Lung (tissue), 12 donors: ENCODE data around the gene KLHL2. TPM values are rescaled to one million over a fixed set of nuclear protein-coding genes. Genes with fewer than 3 reads are reported as not detected.

Experiments used
- ATAC-seq: fragments of 200-7000 bp; cut with Tn5 transposase; one replicate; pipeline ENCODE4 v1.9.1; 2020; ENCODE audit warnings: moderate number of reproducible peaks; ENCODE audit not compliant: insufficient read depth, low FRiP score
- DNase-seq, 3 donors: peaks; one replicate each; pipeline ENCODE4 v3.0.0-alpha.2; 2013 to 2017
- H3K27ac ChIP-seq, 2 donors: one replicate each; pipeline ENCODE4 v1.5.1; 2013; ENCODE audit warnings: mild to moderate bottlenecking in 2 of 2, moderate library complexity in 2 of 2, control low read depth in 1 of 2, inconsistent platforms in 1 of 2, low read depth in 1 of 2, low read length in 1 of 2
- H3K27me3 ChIP-seq, 3 donors: one replicate each; pipeline ENCODE4 v1.5.1; 2013; ENCODE audit warnings: low read length in 2 of 3; ENCODE audit not compliant: control insufficient read depth in 3 of 3, insufficient read depth in 3 of 3
- H3K36me3 ChIP-seq, 4 donors: one replicate each; pipeline ENCODE4 v1.5.1; 2013; ENCODE audit warnings: low read length in 4 of 4, mild to moderate bottlenecking in 1 of 4, moderate library complexity in 1 of 4; ENCODE audit not compliant: control insufficient read depth in 4 of 4, insufficient read depth in 4 of 4
- H3K4me1 ChIP-seq, 5 donors: one replicate each; pipeline ENCODE4 v1.5.1; 2013; ENCODE audit warnings: low read length in 5 of 5, mild to moderate bottlenecking in 2 of 5, moderate library complexity in 1 of 5; ENCODE audit not compliant: control insufficient read depth in 5 of 5, insufficient read depth in 5 of 5
- H3K4me3 ChIP-seq: one replicate; pipeline ENCODE4 v1.5.1; 2013; ENCODE audit warnings: mild to moderate bottlenecking, control low read depth, moderate library complexity
- H3K9ac ChIP-seq, 2 donors: one replicate each; pipeline ENCODE4 v1.5.1; 2013; ENCODE audit warnings: low read length in 2 of 2, control low read depth in 1 of 2; ENCODE audit not compliant: insufficient read depth in 1 of 2
- H3K9me3 ChIP-seq, 4 donors: one replicate each; pipeline ENCODE4 v1.5.1; 2013; ENCODE audit warnings: low read length in 3 of 4, mild to moderate bottlenecking in 1 of 4, moderate library complexity in 1 of 4; ENCODE audit not compliant: control insufficient read depth in 4 of 4, insufficient read depth in 3 of 4
- WGBS, 2 donors: extraction: QIAGEN DNeasy Blood & Tissue Kit; methylation state at CpG; one replicate each; pipeline ENCODE4 v1.1.7; 2013; 5-methylcytosine and 5-hydroxymethylcytosine counted together
- polyA plus RNA-seq, 2 donors: library from polyadenylated mRNA; stranded (reverse); fragments of 200-250 nt; gene quantifications; one replicate each; pipeline ENCODE4 v1.2.1, GENCODE V29; 2013
- total RNA-seq, 2 donors: library from RNA; depleted of rRNA in 1 of 2; stranded (reverse); fragments of >200 nt in 1 of 2; gene quantifications; one replicate each; pipeline ENCODE4 v1.2.1, GENCODE V29; 2014 to 2021
- TF ChIP-seq, protein P1 (sequence below): IDR thresholded peaks from 2 replicates; pipeline ENCODE4 v1.5.1; 2012; ENCODE audit warnings: mild to moderate bottlenecking; ENCODE audit errors: control extremely low read depth, extremely low read depth
- donor health status: control.
- donor health status: control.
- donor health status: Bipolar disorder and iron deficiency.
- donor health status: healthy.
- donor health status: DM: yes; HTN: yes; CAD: no.

KLHL2 gene
- total and polyA plus RNA-seq, 4 donors = 17.3 to 43.0 (median 33.7) TPM

DNA sequence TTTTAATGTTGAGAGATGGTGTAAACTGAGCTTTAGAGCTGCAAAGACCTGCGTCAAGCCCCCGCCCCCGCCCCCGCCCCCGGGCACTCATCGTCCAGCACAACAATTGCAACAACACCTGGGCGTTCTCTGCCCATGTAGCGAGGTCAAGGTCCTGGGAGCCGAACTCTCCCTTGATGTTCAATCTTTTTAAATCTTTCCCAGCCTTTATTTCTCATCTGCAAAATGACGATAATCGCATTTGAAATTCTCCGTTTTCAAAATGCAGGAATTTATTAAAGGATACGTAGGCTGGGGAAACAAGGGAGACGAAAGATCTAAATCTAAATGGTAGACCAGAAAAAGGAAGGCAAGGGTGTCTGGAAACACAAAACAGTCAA is 119.5 kb downstream of the KLHL2 start:
- Histone ChIP-seq H3K9ac (peak overlapping the region; percentile 80 to 97), H3K9me3 (peaks cover 0 to under 1% (median 0%) of the 10 kb centered on the region in 4 donors), H3K27ac (peak overlapping the region; percentile 37 to 68), H3K4me1 (peaks cover 0 to 27% (median 10%) of the 10 kb centered on the region in 5 donors), H3K4me3 (peak overlapping the region; percentile 5), H3K36me3 (peaks cover 0 to 2% (median under 1%) of the 10 kb centered on the region in 4 donors), H3K27me3 (no peaks in the 10 kb centered on the region)
- WGBS, 2 donors = 0% methylated on average over 14 of the region's 14 CpGs
- TF ChIP-seq, protein P1, sequence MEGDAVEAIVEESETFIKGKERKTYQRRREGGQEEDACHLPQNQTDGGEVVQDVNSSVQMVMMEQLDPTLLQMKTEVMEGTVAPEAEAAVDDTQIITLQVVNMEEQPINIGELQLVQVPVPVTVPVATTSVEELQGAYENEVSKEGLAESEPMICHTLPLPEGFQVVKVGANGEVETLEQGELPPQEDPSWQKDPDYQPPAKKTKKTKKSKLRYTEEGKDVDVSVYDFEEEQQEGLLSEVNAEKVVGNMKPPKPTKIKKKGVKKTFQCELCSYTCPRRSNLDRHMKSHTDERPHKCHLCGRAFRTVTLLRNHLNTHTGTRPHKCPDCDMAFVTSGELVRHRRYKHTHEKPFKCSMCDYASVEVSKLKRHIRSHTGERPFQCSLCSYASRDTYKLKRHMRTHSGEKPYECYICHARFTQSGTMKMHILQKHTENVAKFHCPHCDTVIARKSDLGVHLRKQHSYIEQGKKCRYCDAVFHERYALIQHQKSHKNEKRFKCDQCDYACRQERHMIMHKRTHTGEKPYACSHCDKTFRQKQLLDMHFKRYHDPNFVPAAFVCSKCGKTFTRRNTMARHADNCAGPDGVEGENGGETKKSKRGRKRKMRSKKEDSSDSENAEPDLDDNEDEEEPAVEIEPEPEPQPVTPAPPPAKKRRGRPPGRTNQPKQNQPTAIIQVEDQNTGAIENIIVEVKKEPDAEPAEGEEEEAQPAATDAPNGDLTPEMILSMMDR = no peak
- ATAC-seq (peak; percentile 16), DNase-seq (peak in 2 of 3 donors; percentile 69 to 80)

GRCh38 chr4:165327211-165328100 is 120.1 kb downstream of the KLHL2 start, which contains the start of gene MSMO1:
Gene MSMO1, plus strand, starts transcription at chr4:165327669. Its CDS starts 5,702 bp downstream, at chr4:165333371.
- DNase-seq = peak; percentile 99 to 100 (median 99)
- Histone ChIP-seq H3K27me3 (no peaks in the 10 kb centered on the region), H3K4me1 (peaks cover 3 to 29% (median 10%) of the 10 kb centered on the region in 5 donors), H3K9ac (peak within 1 kb of the TSS; percentile 80 to 97), H3K4me3 (peak within 1 kb of the TSS; percentile 69), H3K36me3 (peaks cover 0 to 2% (median under 1%) of the 10 kb centered on the region in 4 donors), H3K27ac (peak within 1 kb of the TSS; percentile 66 to 68), H3K9me3 (peaks cover 0 to 1% (median 0%) of the 10 kb centered on the region in 4 donors)
- TF ChIP-seq, protein P1 = no peak
- ATAC-seq = peak; percentile 98
- 0% methylated on average over 75 to 76 of the region's 76 CpGs for WGBS, 2 donors

GRCh38 chr4:165328101-165328425 is 120.7 kb downstream of the KLHL2 start:
- 1 to 2% methylated on average over 7 of the region's 7 CpGs for WGBS, 2 donors
- Histone ChIP-seq H3K27ac (peak overlapping the region in 1 of 2 donors; percentile 66), H3K9ac (peak overlapping the region in 1 of 2 donors; percentile 86), H3K4me1 (peaks cover 3 to 29% (median 10%) of the 10 kb centered on the region in 5 donors), H3K36me3 (peaks cover 0 to 2% (median under 1%) of the 10 kb centered on the region in 4 donors), H3K27me3 (no peaks in the 10 kb centered on the region), H3K4me3 (peak overlapping the region; percentile 69), H3K9me3 (peaks cover 0 to 1% (median 0%) of the 10 kb centered on the region in 4 donors)
- TF ChIP-seq, protein P1 = no peak
- DNase-seq (no peak), ATAC-seq (no peak)
